Measurements from ENCODE around the gene ASTE1.

DNA sequence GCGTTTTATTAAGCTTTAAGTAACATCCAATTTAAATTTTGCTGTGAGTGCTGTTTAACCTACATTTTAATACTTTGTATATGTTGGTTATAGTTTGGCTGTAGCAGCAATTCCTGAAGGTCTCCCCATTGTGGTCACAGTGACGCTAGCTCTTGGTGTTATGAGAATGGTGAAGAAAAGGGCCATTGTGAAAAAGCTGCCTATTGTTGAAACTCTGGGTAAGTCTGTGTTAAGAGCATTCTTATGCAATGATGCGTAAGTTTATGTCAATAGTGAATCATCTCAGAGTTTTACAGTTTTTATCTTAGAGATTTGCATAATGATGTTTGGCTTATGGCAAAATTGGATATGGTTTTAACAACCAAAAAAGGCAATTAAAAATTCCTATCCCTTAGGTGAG, 62.7 kb downstream of the ASTE1 start:
- TF ChIP-seq YY1 (IDR thresholded peaks at IDR 0.05; ENCODE audit: insufficient read depth, insufficient read length) (no peak), SUZ12 (IDR thresholded peaks at IDR 0.05; ENCODE audit: extremely low read depth, insufficient read depth, insufficient read length) (no peak)
